Umbilical cord (tissue), 2 donors: Measurements from ENCODE around the gene KSR1. TPM values are rescaled to one million over a fixed set of nuclear protein-coding genes. Genes with fewer than 3 reads are reported as not detected.
"Not testable (repeated sequence)": the region's sequence is repeated elsewhere in the genome, so short reads cannot be mapped to it uniquely, and the experiment has no call there.

Source experiments
- DNase-seq: peaks from one replicate; pipeline ENCODE4 v3.0.0-alpha.2; 2015; ENCODE audit warnings: low spot score
- total RNA-seq: library from RNA; depleted of rRNA; stranded (reverse); fragments of >200 nt; gene quantifications from one replicate; pipeline ENCODE4 v1.2.3, GENCODE V29; 2014; ENCODE audit warnings: low replicate concordance; ENCODE audit not compliant: insufficient read depth

KSR1 gene
- total RNA-seq, 1 donor from 2014 or later = 43.1 TPM

DNA sequence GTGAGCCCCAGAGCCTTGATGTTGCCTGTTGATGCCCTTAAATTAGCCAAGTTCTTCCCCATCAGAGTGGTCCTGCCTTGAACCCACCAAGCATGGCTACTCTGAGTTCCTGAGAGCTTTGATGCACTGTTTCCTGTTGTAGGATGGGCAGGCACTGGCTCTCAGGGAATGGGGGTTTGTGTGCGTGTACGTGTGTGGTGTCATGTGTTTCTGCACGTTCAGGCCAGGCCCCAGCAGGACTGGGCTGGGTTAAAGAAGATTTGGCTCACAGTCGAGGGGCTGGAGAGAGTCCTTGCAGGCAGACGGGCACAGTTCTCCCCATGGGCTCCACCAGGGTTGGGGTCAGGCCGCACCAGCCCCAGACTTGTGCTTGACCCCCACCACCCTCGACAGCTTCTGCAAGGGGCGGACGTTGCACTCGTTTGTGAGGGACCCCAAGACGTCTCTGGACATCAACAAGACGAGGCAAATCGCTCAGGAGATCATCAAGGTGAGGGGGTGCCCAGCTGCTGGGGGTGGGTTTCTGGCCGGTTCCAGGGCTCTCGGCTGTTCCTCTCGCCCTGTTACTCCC, 151.4 kb downstream of the KSR1 start:
- DNase-seq = no peak

DNA sequence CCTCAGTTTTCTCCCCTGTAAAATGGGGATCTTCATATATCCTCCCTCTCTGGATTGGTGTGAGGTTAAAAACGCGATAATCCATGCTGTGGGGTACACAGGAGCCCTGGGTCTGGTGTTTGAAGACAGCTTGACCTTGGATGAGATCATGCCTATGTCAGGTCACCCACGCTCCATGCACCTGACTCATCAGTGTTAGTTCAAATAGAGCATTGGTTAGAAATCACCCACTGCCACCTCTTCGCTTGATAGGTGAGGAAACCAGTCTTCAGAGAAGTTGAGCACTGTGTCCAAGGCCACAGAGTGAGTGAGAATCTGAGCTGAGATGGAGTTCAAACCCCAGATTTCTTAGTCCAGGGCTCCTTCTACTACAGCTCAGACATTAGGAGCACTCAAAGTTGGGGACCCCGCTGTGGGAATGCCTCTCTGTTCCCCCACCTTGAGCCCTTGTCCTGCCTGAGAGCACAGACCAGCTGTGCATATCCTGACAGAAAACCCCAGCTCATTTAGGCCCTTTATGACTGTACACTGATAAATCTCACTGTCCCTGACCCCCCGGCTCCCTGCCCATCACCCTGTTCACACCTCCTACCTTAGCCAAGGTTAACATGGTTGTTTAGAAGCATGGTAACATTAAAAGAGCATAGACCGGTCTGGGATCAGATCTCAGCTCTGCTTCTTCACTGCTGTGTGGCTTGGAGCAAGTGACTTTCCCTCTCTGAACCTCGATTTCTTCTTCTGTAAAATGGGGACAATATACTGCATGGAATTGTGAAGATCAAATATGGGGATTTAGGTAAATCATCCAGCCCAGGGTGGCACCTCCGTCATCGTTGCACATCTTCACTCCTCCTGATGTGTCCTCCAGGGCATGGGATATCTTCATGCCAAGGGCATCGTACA, 152.3 kb downstream of the KSR1 start:
- no peak for DNase-seq

DNA sequence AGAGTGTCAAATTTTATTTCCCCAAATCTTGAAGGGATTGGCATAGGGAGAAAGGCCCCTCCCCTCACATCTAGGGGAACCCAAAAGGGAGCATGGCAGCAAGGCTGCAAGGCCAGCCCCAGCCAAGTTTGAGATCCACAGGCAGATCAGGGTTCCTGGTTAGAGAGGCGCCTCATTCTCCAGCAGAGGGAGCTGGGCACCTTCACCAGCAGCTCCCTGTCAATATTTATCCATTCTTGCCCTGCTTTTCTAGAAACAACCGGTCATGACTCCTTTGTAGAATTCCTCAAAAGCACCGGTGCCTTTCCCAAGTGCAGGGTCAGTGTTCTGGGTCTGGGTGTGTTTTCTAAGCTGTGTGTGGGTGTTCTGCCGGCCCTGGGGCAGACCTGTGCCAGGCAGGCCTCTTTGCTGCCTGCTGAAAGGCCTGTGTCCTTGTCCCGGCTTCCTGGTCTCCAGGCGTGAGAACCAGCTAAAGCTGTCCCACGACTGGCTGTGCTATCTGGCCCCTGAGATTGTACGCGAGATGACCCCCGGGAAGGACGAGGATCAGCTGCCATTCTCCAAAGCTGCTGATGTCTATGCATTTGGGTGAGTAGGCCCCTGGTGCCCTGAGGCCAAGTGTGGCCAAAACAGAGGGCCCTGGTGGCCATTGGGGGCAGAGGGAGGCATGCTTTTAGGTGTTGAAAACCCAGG, 153.5 kb downstream of the KSR1 start:
- DNase-seq = no peak

DNA sequence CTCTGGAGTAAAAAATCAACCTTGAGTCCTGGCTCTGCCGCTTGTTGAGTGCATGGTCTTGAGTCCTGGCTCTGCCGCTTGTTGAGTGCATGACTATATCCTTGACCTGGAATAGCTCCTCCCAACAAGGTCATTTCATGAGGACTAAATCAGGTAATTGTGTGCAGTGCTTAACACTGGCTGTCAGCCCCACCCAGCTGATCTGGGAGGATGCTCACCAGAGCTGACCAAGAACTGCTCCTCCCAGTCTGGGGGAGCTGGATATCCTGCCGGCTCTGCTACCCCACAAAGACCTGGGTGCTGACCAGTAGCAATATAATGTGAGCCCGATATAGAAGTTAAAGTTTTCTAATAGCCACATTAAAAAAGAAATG, 154.0 kb downstream of the KSR1 start:
- DNase-seq = no peak

DNA sequence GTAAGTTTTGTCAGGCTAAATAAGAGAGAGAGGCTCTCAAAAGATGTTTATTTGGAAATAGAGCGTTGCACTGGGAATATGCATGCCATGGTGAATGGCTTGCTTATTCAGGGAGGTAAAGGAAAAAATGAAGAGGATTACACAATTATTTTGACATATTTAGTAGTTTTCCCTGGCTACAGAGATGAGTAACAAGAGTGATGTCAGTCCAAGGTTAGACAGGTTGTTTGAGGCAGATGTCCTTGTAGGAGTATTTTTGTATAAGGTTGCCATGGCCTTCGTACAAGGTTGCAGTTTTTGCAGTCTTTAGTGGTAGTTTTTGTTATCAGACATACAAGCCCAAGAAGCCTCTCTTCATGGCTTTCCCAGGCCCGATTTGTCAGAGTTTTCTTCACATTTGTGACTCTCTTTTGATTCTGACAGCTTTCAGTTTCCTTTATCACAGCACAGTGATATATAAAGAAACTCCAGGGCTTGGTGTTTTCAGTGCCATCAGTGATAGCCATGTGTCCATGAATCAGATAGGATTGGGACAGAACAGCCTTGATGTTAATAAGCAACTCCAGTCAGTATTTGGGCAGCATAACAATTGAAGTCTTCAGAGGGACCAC, 156.0 kb downstream of the KSR1 start:
- DNase-seq = no peak

DNA sequence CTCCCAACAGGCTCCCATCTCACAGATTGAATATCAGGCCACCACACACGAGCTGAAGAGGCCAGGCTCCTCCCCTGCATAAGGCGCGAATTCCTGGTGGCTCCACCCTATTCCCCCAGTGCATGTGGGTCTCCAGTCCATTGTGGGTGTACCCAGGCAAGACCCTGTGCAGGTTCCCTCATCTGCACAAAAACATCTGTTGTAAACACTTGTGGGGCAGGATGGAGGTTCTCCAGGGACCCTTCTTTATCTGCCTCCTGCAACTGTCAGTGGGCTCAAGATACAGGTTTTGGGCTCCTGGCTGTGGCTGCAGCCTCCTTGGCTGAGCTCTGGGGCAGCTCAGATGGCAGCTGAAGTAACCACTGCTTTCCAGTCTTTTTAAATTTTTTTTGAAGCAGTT, 157.2 kb downstream of the KSR1 start:
- no peak for DNase-seq

DNA sequence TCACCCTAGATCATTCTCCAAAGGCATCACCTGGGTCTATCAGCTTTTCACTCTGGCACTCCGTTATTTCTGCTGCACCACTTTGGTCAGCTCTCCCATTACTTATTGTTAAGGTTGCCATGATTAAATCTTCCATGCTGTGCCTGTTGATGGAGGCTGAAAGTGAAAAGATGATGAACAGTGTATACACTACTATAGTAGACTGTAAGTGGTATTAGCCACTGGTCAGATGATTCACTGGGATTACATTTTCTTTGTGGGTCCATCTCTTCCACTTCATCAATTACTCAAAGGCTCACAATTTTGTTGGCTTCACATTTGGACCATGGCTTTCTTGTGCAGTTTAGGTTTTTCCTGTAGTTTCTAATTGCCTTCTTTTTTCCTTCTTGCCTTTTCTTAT, 158.9 kb downstream of the KSR1 start:
- no peak for DNase-seq

DNA sequence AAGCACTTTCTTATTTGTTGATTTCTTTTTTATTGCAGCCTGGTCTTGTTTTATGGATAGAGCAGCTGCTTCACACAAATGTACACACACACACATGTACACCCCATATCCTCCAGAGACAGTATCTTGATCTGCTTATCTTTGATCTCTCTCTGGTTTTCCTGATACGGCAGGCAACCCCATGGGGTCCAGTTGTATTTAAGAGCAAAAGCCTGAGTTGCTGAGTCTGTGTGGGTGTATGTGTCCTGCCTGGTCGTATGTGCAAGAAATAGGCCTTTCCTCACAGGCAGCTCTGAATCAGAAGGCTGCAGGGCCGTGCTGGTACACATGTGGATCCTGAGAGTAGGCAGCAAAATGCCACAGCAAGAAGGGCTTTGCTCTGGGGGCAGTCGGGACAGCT, 160.2 kb downstream of the KSR1 start:
- no peak for DNase-seq

DNA sequence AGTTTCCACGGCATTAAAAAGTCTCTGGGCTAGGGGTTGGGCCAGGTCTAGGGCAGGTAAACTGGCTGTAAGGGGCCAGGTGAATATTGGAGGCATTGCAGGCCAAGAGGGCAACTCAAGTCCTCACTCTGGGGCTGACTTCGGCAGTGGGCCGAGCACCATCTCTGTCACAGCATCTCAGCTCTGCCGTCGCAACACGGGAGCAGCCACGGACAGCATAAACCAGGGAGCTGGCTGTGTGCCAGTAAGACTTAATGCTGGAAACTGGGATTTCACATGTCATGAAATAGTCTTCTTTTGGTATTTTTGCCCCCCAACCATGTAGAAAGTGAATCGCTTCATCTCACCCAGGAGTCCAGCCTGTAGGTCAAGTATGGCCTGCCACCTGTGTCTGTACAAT, 162.2 kb downstream of the KSR1 start:
- DNase-seq = no peak

DNA sequence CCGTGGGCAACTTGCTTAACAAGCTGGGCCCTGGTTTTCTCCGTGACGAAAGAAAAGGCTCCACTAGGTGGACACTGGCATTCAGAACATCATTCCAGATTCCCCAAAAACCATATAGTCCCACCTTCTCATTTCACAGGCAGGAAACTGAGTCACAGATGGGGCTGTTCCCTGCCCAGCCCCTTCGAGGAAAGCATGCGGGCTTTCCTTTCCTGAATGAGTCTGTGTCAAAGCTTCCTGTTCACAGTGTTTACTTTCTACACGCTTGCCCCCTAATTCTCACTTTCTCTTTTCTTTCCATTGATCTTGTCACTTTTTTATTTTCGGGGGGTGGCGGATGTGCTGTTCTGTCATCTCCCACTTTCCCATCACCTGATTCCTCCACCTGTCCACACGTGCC, 164.5 kb downstream of the KSR1 start:
- DNase-seq = no peak

DNA sequence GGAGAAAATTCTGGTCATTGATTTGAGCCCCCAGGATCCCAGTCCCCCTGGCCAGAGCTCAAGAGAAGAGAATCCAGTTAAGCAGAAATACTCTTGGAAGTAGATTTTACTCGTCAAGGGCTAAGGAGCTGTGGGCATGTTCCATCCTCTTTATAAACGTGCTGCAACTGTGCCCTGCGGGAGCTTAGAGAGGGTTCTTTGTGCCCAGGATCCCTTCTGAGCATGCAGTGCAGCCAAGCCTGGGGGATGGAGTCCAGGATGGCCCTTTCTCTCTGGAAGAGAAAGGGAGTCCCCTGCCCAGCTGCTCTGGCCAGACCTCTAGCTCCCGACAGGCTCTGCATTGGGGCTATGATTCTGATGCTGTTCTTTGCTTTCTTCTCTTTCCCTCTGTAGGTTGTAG, 165.3 kb downstream of the KSR1 start:
- DNase-seq = no peak

DNA sequence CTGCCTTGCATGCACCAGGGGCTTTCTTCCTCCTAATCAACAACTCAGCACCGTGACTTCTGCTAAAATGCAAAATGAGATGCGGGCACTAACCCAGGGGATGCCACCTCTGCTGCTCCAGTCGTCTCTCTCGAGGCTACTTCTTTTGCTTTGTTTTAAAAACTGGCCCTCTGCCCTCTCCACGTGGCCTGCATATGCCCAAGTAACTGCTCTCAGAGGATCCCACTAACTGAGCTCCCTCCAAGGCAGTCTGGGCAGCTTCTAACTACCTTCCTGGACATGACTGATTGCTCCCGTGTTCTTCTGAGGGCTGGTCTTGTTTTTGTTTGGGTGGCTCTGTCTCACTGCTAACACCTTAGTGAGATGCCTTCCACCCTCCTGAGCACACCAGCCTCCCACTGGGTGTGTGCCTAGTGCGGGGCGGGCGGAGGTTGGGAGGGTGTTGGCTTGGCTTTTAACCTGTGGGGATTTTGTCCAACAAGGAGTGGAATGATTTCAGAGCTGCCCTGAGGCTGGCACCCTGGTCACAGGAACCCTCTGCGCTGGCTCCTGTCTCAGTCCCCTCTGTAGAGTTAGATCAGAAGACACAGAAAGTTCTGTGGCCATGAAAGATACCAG, 165.8 kb downstream of the KSR1 start:
- DNase-seq = no peak

DNA sequence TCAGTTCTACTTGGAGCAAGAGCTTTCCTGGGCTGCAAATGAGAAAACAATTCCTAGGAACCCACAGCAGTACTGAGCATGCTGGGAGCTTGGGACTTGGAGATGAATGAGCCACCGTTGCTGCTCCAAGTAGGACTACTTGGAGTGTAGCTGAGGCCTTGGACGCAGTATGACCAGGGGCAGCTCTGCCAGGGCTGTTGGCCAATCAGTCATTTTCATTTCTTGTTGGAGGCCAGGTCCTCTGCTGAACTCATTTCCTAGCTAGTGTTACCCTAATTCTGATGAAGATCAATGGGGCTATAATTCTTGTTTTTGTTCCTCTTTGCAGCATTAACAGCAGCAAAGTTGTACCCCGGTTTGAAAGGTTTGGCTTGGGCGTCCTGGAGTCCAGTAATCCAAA, 166.7 kb downstream of the KSR1 start:
- no peak for DNase-seq

DNA sequence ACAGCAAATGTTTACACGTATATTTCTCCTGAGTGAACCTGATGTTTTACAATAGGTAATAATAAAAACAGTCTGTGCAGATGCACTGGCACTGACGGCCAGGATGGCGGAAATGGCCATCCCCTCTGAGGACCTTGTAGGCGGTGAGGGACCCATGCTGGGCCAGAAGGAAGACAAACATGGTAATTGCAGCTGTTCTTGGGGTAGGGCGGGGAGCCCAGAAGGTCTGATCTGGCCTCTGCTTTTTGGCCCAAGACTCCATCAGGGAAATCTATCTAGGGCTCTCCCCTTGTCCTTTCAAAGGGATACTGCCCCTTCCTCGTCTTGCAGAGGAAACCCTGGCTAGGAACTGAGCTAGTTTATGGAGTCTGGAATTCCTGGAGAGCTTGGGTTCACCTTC, 167.4 kb downstream of the KSR1 start:
- no peak for DNase-seq

DNA sequence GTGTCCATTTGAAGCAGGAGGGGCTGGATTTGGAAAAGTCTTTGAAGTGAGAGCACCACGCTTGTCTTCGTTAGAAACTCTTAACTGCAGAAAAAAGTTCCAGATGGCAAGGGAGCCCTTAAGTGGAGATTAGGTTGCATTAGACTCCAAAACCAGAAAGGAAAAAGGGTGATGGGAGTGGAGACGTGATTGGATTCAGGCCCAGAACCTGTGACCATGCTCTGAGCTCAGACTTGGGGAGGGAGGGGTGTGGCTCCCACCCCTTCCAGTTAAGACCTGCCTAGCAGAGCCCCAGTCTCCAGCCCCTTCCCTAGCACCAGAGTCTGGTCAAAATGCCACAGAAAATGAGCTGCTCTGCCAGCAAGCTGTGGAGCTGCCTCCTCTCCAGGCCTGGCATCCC, 168.3 kb downstream of the KSR1 start:
- peak; percentile 95 for DNase-seq

DNA sequence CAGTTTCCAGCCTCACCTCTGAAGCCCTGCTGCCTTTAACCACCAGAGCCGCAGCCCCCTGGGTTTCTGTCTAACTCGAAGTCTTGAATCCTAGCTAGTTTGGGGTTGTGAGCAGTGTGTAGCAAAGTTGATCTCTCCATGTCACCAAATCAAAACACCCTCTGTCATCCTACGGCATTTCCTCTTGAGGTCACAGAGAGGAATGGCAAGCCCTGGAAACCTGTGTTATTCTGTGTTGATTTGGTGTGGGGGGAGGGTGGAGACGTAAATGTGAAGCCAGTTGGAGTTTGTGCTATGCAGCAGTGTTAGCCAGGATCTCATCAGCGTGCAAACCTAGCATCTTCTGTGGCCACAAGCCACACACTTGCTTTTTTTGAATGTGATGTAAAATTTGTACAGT, 169.6 kb downstream of the KSR1 start:
- no peak for DNase-seq

DNA sequence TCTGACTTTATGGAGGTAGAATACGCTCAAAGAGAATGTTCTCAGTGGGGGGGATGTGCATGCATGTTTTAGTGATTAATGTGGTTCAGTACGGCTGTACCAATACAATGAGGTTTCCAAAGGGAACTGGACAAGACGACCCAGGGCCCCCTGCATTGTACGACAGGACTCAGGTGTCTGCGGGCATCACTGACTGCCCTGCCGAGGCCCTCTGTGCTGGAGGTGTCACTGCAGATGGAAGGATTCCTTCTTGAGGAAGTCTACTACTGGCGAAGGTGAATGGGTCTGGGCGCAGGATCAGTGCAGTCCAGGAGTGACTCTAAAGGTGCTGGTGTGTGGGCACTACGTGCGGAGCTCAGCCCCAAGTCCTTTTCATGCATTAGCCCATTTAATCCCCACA, 171.3 kb downstream of the KSR1 start:
- DNase-seq = no peak

DNA sequence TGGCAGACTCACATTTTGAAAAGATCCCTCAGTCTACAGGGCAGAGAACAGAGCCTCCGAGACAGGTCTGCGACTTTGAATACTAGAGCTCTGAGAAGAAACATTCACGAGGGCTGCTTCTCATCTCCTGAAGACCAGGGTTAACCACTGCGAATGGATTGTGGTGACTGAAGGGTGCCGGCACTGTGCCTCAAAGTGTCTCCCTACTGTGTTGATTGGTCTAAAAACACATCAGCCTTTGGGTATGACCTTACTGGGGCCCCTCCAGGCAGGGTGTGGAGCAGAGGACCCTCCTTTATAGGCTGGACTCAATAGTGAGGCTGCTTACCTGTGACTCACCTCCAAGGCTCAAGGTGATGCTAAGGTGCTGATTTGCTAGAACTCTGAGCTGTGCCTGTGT, 172.1 kb downstream of the KSR1 start:
- DNase-seq = no peak

DNA sequence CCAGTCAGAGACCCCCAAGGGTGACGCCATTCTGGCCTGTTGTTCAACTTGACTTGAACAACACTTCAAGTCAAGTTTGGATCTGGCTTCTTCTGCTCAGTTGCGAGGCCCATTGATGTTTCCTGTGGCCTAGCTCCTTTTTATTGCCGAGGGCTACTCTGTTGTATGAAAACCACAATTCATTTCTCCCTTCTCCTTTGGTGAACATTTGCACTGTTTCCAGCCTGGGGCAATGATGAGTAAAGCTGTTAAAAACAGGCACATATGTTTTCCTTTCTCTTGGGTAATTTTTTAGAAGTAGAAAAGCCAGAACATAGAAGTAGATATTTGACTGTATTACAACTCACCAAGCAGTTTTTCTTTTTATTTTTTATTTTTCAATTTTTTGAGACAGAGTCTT, 173.0 kb downstream of the KSR1 start:
- DNase-seq = not testable (repeated sequence)

DNA sequence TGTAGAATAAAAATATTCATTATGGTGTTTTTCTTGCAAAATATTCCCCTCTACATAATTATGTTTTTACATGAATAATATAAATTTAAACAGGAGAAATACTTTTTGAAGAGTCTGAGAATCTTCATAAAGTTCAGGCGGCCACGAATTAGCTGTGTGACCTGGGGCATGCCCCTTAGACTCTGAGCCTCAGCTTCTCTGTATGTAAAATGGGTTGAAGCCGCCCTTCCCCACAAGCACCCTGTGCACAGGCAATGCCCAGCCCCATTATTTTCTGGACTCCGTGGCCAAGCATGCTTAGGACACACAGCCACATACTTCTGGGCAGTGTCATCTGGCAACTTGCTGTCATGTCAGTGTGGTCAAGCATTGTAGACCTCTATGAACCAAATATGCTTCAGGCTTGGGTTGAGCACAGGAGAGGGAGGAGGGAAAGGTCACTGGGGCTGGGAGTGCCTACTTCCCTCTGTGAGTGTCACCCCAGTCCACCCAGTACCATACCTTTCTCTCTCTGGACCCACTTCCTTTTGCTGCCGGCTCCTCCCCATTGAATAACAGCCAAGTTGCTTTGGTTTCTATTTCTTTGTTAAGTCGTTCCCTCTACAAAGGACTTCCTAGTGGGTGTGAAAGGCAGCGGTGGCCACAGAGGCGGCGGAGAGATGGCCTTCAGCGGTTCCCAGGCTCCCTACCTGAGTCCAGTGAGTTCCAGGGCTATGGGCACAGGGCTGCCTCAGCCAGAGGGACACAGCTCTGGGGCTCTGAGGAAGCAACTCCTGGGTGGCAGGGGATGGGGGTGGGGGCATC, 174.6 kb downstream of the KSR1 start, which contains the start of gene LGALS9:
TSS of gene LGALS9 (plus strand) at position 582 of the 804 bp plus-strand sequence. CDS start at position 660, 78 bp downstream.
- DNase-seq = peak; percentile 31

DNA sequence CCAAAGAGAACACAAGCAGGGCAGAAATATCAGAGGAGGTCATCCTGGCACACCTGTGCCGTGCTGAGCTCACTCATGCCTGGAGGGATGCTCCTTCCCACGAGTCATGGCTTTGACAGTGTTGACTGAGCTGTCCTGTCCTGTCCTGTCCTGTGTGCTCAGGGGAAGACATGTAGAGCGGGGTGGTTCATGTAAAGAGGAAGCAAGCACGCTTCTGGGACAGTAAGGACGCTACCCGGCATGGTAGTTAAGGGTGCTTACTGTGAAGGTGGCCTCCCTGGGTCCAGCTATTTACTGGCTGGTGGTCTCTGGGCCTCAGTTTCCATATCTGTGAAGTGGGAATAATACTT, 175.1 kb downstream of the KSR1 start:
- no peak for DNase-seq
